BE2C (cell line): ENCODE measurements around the gene EXO1.
"Not testable (repeated sequence)": the region's sequence is repeated elsewhere in the genome, so short reads cannot be mapped to it uniquely, and the experiment has no call there.

Source experiments
- DNase-seq: peaks from one replicate; pipeline ENCODE4 v3.0.0-alpha.2; 2020
- H3K27me3 ChIP-seq: fragments of 250-450 bp; sonication (Bioruptor Pico); 2 replicates; pipeline ENCODE4 v1.5.1; 2020; ENCODE audit warnings: mild to moderate bottlenecking
- H3K36me3 ChIP-seq: fragments of 250-450 bp; sonication (Bioruptor Pico); 2 replicates; pipeline ENCODE4 v1.5.1; 2020; ENCODE audit warnings: mild to moderate bottlenecking
- H3K4me1 ChIP-seq: fragments of 250-450 bp; sonication (Bioruptor Pico); 2 replicates; pipeline ENCODE4 v1.5.1; 2020
- H3K4me3 ChIP-seq: 2 replicates; pipeline ENCODE4 v1.5.1; 2011; ENCODE audit warnings: low read depth, low read length
- H3K9me3 ChIP-seq: fragments of 250-450 bp; sonication (Bioruptor Pico); 2 replicates; pipeline ENCODE4 v1.5.1; 2020
- TF ChIP-seq, protein P1 (sequence below): IDR thresholded peaks from 2 replicates; pipeline ENCODE4 v1.5.1; 2012; ENCODE audit warnings: mild to moderate bottlenecking, low read depth, low read length

Gene EXO1

DNA sequence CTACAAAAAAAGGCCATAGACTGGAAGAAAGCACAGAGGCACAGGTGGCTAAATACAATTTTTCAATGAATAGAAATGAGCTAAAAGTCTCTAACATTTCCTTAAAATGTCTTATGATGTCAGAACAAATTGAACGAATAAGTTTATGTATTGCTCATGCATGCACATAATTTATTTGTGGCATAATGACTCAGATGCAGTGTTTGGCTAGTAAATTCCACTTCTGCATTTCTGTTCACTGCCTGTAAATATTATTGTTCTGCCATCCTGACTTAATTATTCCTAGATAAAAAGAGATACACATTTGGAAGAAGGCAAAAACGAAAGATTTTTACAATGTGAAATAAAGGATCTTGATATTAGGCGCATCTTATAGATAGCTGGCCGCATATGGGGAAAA, 26.6 kb upstream of the EXO1 start:
- TF ChIP-seq, protein P1, sequence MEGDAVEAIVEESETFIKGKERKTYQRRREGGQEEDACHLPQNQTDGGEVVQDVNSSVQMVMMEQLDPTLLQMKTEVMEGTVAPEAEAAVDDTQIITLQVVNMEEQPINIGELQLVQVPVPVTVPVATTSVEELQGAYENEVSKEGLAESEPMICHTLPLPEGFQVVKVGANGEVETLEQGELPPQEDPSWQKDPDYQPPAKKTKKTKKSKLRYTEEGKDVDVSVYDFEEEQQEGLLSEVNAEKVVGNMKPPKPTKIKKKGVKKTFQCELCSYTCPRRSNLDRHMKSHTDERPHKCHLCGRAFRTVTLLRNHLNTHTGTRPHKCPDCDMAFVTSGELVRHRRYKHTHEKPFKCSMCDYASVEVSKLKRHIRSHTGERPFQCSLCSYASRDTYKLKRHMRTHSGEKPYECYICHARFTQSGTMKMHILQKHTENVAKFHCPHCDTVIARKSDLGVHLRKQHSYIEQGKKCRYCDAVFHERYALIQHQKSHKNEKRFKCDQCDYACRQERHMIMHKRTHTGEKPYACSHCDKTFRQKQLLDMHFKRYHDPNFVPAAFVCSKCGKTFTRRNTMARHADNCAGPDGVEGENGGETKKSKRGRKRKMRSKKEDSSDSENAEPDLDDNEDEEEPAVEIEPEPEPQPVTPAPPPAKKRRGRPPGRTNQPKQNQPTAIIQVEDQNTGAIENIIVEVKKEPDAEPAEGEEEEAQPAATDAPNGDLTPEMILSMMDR = no peak
- DNase-seq = no peak
- Histone ChIP-seq H3K9me3 (no peaks in the 10 kb centered on the region), H3K4me3 (no peak overlapping the region), H3K36me3 (no peaks in the 10 kb centered on the region), H3K27me3 (peaks cover 4% of the 10 kb centered on the region), H3K4me1 (no peaks in the 10 kb centered on the region)

DNA sequence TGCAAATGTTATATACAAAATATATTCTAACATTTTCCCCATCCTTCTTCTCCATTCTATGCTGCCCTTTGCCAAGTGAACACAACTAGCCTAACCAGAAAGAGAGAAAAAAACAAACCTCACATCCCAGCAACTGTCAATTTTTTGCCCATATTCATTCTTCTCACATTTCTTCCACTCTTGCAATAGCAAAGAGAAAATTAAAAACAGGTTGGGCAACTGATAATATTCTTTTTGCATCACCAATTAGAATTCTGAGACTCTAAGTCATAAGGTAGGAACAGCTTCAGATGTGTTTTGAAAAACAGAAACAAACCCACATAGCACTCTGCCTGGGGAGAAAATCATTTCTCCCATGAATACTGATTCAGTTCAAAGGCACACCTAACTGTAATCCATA, 25.2 kb upstream of the EXO1 start:
- H3K9me3 ChIP-seq = no peaks in the 10 kb centered on the region
- DNase-seq = no peak
- H3K4me1 ChIP-seq = no peaks in the 10 kb centered on the region
- TF ChIP-seq, protein P1 = no peak
- H3K36me3 ChIP-seq = no peaks in the 10 kb centered on the region
- H3K27me3 ChIP-seq = peaks cover 4% of the 10 kb centered on the region
- no peak overlapping the region for H3K4me3 ChIP-seq

DNA sequence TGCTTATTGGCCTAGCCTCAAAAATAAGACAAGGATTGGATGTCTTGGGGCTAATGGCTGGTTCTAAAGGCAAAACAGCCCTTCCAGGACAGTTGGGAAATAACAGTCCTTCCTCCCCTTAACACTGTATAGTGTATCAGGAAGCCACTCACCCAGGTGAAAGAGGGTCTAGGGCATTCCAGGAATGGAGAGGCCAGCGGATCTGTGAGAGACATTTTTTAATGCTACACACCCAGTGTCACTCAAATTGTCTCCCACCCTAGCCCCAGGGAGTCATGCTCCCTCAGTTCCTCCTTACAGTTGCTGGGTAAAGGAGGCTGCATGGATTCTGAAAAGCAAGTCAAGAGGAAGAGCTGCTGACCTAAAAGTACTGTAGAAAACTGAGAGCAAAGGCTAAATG, 24.1 kb upstream of the EXO1 start:
- TF ChIP-seq, protein P1 = no peak
- Histone ChIP-seq H3K27me3 (peaks cover 3% of the 10 kb centered on the region), H3K9me3 (no peaks in the 10 kb centered on the region), H3K4me1 (peaks cover 5% of the 10 kb centered on the region), H3K4me3 (no peak overlapping the region), H3K36me3 (no peaks in the 10 kb centered on the region)
- no peak for DNase-seq

DNA sequence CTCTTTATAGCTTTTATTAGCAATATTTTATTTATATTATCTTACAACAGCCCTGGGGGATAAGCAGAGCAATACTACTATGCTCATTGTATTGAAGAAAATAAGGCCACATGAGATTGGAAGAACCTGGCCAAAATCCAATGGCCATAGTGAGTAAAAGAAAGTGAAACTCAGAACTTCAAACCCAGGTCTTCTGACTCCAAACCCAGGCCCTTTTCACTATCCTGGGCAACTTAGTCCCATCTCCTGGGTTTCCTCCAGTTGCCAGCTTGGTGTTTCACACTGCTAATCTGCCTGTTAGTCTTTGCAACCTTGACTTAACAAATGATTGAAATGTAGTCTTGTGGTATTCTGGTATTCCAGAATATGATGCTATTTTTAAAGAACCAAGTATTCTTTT, 22.4 kb upstream of the EXO1 start:
- no peaks in the 10 kb centered on the region for H3K9me3 ChIP-seq
- TF ChIP-seq, protein P1 = no peak
- DNase-seq = no peak
- no peak overlapping the region for H3K4me3 ChIP-seq
- no peaks in the 10 kb centered on the region for H3K27me3 ChIP-seq
- H3K36me3 ChIP-seq = no peaks in the 10 kb centered on the region
- H3K4me1 ChIP-seq = peaks cover 5% of the 10 kb centered on the region

DNA sequence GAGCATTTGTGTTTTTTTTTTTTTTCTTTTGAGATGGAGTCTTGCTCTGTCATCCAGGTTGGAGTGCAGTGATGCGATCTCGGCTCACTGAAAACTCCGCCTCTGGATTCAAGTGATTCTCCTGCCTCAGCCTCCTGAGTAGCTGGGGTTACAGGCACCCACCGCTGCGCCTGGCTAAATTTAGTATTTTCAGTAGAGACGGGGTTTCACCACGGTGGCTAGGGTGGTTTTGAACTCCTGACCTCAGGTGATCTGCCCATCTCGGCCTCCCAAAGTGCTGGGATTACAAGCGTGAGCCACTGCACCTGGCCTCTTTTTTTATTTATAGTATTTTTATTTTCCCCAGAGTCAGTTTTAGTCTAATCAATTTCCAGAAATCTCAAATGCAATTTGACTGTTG, 21.4 kb upstream of the EXO1 start:
- H3K4me1 ChIP-seq = not testable (repeated sequence)

DNA sequence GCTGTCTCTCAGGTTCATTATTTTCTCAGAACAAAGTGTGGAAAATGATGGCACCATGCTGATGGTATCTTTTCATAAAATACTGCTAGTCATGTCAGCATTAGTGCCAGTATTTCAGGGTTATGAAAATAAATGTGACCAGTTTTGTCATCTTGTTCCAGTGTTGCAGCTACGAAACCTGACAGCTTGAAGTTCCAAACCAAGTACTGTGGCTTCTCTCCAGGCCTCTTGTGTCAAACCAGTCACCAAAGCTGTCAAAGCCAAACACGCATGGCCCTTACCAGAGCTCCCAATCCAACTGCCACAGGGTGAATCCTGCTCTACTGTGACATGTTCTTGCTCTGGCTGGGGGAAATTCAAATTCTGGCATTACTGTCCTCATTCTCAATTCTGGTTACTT, 20.7 kb upstream of the EXO1 start:
- H3K9me3 ChIP-seq = no peaks in the 10 kb centered on the region
- H3K36me3 ChIP-seq = no peaks in the 10 kb centered on the region
- H3K27me3 ChIP-seq = no peaks in the 10 kb centered on the region
- peaks cover 5% of the 10 kb centered on the region for H3K4me1 ChIP-seq
- no peak overlapping the region for H3K4me3 ChIP-seq
- DNase-seq = no peak
- TF ChIP-seq, protein P1 = no peak

More for the DNA sequence above, 21.4 kb upstream of the EXO1 start:
- not testable (repeated sequence) for H3K9me3 ChIP-seq, DNase-seq, H3K27me3 ChIP-seq, H3K36me3 ChIP-seq, H3K4me3 ChIP-seq

DNA sequence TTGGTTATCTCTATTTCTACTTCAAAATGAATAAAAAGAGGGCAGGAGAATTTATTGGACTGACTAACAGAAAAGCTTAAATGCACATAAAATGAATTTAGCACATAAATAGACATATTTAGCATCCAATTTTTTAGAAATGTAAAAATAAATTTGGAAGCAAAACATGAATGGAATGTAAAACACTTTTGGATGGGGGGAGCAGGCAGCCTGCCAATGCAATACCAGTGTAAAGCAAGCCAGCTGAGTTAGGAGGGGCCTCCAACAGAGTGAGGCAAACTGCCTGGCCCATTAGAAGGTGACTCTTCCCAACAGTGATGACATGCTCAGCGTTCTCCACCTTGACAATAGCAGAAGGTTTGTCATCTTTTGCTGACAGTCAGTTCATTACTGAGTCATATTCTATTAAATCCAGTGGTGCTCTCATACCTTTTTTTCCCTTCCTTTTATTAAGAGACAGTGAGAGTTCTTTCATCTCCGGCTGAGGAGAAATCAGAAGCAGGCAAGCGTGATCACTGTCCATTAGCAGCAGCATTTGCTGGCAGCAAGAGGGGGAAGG, 19.5 kb upstream of the EXO1 start:
- H3K36me3 ChIP-seq = no peaks in the 10 kb centered on the region
- H3K27me3 ChIP-seq = no peaks in the 10 kb centered on the region; the same call in 1 of the 2 replicates
- no peaks in the 10 kb centered on the region for H3K9me3 ChIP-seq
- TF ChIP-seq, protein P1 = no peak
- DNase-seq = no peak
- peaks cover 5% of the 10 kb centered on the region for H3K4me1 ChIP-seq
- no peak overlapping the region for H3K4me3 ChIP-seq
